HK-2 (cell line): ENCODE results near the gene STARD3.

ENCODE experiments used
- DNase-seq: peaks from one replicate; pipeline ENCODE4 v3.0.0-alpha.2; 2018; ENCODE audit not compliant: unreplicated experiment

Gene STARD3

DNA sequence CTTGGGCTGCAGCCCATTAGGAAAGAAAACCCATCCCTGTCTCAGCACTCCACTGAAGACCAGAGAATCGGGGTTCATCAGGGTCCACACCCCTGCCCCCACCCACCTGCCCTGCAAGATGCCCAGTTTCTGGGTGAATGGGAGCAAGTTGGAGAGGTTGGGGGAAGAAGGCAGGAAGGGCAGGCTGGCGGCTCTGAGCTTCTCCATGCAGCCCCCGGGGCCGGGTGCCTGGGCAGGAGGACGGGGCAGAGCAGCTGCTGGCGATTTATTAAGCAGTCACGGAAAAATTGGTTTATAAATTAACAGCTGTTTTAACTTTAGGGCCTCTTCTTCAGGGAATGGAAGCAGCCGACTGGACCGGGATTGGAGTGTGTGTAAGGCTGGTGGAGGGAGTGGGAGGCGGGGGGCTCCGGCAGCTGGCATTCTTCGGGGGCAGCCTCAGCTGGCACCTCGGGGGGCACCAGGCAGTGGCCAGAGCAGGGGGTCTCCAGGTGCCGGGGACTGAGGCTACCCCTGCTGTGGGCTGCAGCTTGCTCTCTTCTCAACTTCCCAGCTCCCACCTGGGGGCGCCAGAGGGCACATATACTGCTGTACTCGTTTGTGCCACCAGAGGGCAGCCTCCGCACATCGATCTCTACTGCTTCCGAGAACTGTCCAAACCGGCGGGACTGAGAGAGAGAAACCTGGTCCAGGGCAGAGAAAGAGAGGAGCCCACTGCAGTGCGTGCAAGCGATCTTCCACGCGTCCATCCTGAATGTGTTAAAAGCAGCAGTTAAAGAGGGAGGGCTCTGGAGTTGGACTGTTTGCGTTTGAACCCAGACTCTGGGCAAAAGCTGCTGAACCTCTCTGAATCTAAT is 15.2 kb upstream of the STARD3 start:
- peak; percentile 95 for DNase-seq

DNA sequence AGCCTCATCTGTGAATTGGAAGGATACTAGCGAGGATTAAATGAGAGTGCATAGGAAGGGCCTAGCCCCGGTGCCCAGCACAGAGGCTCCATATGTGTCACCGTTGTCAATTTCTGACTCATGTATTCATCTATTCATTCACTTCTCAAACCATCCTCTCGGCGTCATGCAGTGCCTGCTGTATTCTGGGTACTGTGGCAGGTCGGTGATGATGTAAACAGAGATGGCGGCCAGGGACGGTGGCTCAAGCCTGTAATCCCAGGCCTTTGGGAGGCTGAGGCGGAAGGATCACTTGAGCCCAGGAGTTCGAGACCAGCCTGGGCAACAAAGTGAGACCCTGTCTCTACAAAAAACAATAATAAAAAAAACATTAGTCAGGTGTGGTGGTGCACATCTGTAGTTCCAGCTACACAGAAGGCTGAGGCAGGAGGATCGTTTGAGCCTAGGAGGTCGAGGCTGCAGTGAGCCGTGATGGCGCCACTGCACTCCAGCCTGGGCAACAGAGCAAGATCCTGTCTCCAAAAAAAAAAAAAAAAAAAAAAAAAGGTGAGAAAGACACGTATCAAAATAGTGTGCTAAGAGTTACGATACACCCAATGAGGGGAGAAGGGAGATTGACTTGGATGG is 14.5 kb upstream of the STARD3 start:
- peak; percentile 57 for DNase-seq

GRCh38 chr17:39623356-39623950 is 13.5 kb upstream of the STARD3 start:
- DNase-seq: peak; percentile 83

- DNase-seq: no peak
Observed at GRCh38 chr17:39624313-39624712, 12.6 kb upstream of the STARD3 start.

DNA sequence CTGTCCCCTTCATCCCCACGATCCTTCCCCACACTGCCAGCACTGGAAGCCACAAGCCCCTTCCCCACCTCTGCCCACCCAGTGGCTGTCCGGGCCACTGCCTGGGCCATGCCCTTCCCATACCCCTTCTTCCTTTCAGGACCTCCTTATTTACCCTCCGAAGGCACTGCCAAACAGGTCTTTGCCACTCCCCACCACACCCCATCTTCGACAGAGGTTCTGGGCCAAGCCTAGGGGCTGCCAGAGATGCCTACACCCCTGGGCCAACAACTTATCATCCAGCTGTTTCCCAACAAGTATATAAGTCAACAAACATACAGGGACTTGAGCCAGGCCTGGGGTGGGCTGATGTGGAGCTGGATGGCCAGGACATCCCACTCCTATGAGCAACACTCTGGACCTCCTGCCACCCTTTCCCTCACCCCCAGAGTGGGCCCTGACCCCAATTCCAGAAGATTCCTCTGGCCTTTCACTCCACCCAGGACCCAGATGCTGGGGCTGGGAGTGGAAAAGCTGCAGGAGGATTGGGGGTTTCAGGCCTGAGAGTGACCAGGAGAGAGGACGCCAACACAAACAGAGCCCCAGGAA is 11.7 kb upstream of the STARD3 start:
- no peak for DNase-seq

GRCh38 chr17:39626171-39627046 is 10.5 kb upstream of the STARD3 start, which contains the start of gene PPP1R1B:
Gene PPP1R1B (plus strand): TSS chr17:39626952. CDS start chr17:39627393, 441 bp downstream.
- no peak for DNase-seq

GRCh38 chr17:39627047-39627711 is 9.8 kb upstream of the STARD3 start:
- DNase-seq: no peak

DNA sequence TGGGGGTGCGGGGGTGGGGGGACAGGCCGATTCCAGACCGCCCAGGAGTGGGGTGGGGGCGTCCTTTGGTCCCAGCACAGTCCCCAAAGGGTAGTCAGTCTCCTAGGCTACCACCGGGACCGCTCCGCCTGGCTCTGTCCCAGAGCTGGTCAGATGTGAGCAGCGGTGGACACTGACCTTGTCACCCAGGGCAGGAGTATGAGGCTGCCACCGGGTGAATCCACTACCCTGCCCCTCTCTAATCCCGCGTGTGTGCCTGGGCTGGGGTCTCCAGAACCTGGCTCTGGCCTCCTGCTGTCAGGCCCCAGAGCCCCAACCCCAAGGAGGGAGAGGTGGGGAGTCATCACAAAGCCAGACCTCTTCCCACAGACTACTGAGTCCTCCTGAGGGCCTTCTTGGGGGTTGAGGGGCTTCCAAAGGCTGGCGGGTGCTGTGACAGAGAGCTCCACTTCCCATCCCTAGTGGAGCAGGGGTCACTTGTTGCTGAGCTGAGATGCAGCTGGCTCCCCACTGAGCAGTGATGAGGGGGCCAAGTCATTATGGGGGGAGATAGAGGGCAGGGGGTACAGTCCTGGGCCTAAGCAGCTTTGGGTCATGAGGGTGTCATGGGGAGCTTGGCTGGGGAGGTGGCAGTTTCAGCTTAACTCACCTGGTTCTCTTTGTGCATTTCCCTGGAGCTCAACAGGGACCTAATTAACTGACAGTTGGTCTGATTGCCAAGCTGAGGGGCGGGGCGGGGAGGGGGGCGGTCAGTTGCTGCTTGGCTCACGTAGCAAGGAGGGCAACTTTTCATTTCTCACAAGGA is 9.0 kb upstream of the STARD3 start:
- no peak for DNase-seq

GRCh38 chr17:39628655-39629493 is 8.1 kb upstream of the STARD3 start:
- no peak for DNase-seq

GRCh38 chr17:39629494-39629880 is 7.5 kb upstream of the STARD3 start:
- no peak for DNase-seq

- DNase-seq: no peak
Observed at GRCh38 chr17:39629898-39630297, 7.0 kb upstream of the STARD3 start.

- no peak for DNase-seq
Observed at GRCh38 chr17:39631403-39631802, 5.5 kb upstream of the STARD3 start.

DNA sequence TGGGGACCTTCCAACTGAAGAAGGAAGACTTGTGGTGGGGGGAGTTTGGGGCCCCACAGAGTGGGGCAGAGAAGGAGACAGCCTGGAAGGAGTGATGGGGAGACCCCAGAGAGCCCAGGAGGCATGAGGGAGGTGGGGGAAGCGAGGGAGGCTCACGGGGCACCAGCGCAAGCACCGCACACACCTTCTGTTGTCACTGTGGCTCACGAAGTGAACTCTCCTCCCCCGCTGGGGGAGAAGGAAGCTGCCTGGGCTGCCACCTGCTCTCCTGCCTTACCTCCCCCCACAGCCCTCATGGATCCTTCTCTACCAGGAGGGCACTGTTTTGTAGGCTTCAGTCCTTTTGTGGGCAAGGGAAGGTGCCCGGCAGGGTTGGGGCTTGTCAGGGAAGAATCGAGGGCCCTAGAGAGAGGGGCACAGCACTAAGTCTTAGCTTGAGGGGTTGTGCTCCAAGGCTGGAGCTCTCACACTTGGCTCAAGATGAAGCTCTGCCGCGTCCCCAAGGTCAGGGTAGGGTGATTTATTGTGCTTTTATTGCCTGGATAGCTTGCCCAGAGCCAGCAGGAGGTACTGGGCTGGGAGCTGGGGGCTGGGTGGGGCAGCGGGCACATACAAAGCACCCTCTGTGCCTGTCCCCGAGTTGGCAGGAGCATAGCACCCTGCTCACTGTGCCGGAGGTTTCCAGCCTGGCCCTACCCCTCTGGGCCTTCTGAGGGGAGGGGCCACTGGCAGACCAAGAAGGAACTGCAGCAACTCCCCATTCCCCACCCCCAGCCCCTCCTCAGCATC is 4.6 kb upstream of the STARD3 start:
- no peak for DNase-seq

DNA sequence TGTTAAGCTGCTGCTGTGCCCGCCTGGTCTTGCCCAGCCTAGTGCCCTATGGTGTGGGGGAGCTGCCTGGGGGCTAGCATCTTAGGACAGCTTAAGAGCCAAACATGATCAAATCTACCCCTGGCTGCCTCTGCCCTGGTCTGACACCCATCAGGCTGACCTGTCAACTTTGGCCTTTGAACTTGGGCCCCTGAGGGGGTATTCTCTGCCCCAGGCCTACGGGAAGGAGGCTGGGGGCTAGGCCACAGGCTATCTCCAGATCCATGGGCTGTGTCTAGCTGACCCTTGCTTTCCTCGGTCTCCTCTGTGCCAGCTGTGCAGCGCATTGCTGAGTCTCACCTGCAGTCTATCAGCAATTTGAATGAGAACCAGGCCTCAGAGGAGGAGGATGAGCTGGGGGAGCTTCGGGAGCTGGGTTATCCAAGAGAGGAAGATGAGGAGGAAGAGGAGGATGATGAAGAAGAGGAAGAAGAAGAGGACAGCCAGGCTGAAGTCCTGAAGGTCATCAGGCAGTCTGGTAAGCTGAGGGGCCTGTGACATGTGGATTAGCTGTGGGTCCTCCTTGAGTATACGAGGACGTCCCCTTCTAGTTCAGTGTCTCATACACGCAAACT is 3.3 kb upstream of the STARD3 start:
- DNase-seq: no peak

- DNase-seq: no peak
Observed at GRCh38 chr17:39634384-39634871, 2.5 kb upstream of the STARD3 start.

GRCh38 chr17:39635614-39636176 is 1.2 kb upstream of the STARD3 start:
- DNase-seq: no peak

GRCh38 chr17:39636587-39636926 is 387 bp upstream of the STARD3 start:
- no peak for DNase-seq

- DNase-seq: no peak
Observed at GRCh38 chr17:39638317-39638716, 1.4 kb downstream of the STARD3 start.
